ENCODE data around the gene PSMA7. TPM values are rescaled to one million over a fixed set of nuclear protein-coding genes. Genes with fewer than 3 reads are reported as not detected.

PSMA7 gene
- total RNA-seq, 4 donors from 2014 or later: 261 to 349 (median 304) TPM

DNA sequence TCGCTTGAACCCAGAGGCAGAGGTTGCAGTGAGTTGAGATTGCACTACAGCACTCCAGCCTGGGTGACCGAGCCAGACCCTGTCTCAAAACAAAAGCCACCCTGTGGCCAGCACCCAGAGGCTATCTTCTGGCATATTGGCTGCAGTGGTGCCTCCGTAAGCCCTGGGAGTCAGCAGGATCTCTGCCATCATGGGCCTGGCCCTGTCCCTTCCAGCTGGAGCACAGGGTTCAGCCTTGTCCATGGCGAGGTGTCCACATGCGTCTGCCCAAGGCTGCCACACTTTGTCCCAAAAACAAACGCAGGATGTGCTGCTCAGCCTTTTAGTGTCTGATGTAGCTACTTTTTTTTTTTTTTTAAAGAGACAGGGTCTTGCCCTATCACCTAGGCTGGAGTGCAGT, 24.3 kb upstream of the PSMA7 start:
- peaks cover 32 to 81% (median 71%) of the 10 kb centered on the region in 4 donors for H3K36me3 ChIP-seq
- intact Hi-C loops (cut with DNase I): no loop called here

DNA sequence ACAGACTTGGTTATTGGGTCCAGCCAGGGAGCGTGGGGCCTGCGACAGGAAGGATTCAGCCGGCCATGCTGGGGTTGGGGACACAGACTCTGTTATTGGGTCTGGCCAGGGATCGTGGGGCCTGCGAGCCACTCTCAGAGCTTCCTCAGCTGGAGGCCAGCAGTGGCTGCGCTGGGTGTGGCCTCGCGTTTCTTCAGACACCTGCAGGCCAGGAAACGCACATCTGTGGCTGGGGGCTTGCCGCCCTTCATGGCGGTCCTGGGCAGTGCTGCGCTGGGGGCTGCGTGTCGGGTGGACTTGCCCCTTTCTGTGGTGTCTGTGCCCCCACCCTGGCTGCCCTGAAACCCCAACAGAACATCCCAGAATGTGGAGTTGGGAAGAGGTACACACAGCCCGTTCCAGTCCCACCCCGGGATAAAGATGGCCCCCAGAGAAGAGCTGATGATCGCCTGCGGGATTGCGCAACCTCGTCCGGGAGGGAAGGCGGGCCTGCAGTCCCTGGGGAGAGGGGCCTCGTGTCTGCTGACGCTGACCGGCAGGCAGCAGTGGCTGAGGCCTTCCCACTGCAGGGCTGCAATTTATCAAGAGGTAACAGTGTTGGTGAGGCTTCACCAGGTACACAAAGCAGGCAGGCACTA, 22.7 kb upstream of the PSMA7 start:
- H3K27me3 ChIP-seq: no peaks in the 10 kb centered on the region
- H3K36me3 ChIP-seq: peaks cover 46 to 93% (median 85%) of the 10 kb centered on the region in 4 donors
- H3K27ac ChIP-seq (replicated peaks in 1 of 4): no peak overlapping the region
- TF ChIP-seq, protein P1, sequence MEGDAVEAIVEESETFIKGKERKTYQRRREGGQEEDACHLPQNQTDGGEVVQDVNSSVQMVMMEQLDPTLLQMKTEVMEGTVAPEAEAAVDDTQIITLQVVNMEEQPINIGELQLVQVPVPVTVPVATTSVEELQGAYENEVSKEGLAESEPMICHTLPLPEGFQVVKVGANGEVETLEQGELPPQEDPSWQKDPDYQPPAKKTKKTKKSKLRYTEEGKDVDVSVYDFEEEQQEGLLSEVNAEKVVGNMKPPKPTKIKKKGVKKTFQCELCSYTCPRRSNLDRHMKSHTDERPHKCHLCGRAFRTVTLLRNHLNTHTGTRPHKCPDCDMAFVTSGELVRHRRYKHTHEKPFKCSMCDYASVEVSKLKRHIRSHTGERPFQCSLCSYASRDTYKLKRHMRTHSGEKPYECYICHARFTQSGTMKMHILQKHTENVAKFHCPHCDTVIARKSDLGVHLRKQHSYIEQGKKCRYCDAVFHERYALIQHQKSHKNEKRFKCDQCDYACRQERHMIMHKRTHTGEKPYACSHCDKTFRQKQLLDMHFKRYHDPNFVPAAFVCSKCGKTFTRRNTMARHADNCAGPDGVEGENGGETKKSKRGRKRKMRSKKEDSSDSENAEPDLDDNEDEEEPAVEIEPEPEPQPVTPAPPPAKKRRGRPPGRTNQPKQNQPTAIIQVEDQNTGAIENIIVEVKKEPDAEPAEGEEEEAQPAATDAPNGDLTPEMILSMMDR (IDR thresholded peaks at IDR 0.05): no peak
- intact Hi-C loops (cut with DNase I): no loop called here
- DNase-seq (ENCODE audit: extremely low spot score): no peak
- no peaks in the 10 kb centered on the region for H3K4me1 ChIP-seq
- 98% methylated on average over 7 of the region's 25 CpGs for WGBS
- H3K9me3 ChIP-seq: no peaks in the 10 kb centered on the region
- H3K4me3 ChIP-seq: no peak overlapping the region

More for the DNA sequence above, 24.3 kb upstream of the PSMA7 start:
- peaks cover 0 to 2% (median 0%) of the 10 kb centered on the region in 4 donors for H3K4me1 ChIP-seq
- no peak for DNase-seq (ENCODE audit: extremely low spot score)
- H3K27ac ChIP-seq (replicated peaks in 1 of 4): no peak overlapping the region
- 78% methylated on average over 5 of the region's 6 CpGs for WGBS
- H3K9me3 ChIP-seq: no peaks in the 10 kb centered on the region
- H3K27me3 ChIP-seq: no peaks in the 10 kb centered on the region
- TF ChIP-seq EP300 (IDR thresholded peaks at IDR 0.05): no peak
- TF ChIP-seq, protein P1 (IDR thresholded peaks at IDR 0.05): no peak
- TF ChIP-seq POLR2AphosphoS5 (IDR thresholded peaks at IDR 0.05): no peak
- no peak for TF ChIP-seq POLR2A (IDR thresholded peaks at IDR 0.05; ENCODE audit: low read depth)
- no peak overlapping the region for H3K4me3 ChIP-seq

DNA sequence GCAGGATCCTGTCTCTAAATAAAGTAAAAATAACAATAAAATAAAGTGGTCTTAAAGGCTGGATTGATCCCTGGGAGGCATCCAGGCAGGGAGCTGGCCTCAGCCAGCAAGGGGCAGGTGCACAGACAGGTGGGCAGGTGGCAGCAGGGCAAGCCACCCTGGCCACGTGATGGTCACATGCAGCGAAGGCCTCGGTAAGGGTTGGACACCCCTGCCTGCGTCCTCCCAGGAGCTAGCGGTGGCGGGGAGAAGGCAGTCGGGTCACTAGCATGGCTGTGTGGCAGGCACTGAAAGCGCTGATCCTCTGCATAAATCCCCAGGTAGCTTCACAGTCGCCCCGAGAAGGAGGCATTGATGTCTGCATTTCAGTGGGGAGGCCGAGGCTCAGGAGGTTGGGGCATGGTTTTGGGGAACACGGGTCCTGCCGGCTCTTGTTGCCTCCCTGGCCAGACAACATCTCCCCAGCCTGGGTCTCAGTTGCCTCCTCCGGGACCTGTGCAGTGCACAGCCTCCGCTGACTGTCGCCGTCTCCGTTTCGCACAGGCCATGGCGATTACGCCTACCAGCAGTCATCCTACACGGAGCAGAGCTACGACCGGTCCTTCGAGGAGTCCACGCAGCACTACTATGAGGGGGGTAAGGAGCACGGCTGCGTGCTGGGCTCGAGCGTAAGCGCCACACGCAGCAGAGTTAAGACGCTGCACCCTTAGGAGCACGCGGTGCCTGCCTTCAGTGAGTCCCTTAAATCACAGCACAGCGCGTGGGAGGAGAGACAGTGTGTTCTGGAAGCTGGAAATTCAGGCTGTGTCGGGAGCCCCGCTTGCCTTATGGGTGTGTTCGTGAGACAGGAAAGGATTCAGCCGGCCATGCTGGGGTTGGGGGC, 21.9 kb upstream of the PSMA7 start:
- Histone ChIP-seq H3K27me3 (no peaks in the 10 kb centered on the region), H3K4me1 (no peaks in the 10 kb centered on the region), H3K27ac (replicated peaks in 1 of 4) (no peak overlapping the region), H3K9me3 (no peaks in the 10 kb centered on the region), H3K4me3 (no peak overlapping the region), H3K36me3 (peaks cover 50 to 95% (median 90%) of the 10 kb centered on the region in 4 donors)
- 94% methylated on average over 33 of the region's 41 CpGs for WGBS
- TF ChIP-seq POLR2A (IDR thresholded peaks at IDR 0.05; ENCODE audit: low read depth) (no peak), EP300 (IDR thresholded peaks at IDR 0.05) (no peak), POLR2AphosphoS5 (IDR thresholded peaks at IDR 0.05) (no peak)
- TF ChIP-seq, protein P1 (IDR thresholded peaks at IDR 0.05): no peak
- DNase-seq (ENCODE audit: extremely low spot score): no peak
- intact Hi-C loops (cut with DNase I): no loop called here

DNA sequence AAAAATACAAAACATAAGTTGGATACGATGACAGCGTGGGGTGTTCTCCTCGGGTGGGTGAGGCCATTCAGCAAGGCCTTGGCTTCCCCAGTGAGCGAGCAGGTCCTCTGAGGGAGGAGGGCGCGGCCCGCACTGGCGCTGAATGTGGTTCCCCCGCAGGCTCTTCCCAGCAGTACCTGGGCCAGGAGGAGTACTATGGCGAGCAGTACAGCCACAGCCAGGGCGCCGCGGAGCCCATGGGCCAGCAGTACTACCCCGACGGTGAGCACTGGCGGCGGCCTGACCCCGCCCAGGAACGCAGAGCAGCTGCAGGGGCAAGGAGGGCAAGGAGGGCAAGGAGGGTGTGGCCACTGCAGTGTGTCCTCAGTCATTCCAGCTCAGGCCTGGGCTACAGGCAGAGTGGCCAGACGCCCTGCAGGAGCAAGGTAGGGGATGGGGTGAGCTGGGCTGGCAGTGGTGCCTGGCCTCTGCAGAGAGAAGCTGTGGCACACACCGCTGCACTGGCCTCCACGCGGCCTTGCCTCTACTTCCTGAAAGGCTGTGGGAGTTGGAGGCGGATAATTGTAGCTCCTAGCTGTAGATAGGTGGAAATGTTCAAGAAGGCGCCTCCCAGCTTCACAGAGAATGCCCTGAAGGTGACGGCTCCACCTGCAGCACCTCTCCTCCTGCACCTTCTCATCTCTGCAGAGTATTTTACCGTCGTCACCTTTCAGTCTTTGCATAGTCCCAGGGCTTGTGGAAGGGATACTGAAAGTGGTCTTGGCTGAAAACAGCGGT, 21.0 kb upstream of the PSMA7 start:
- DNase-seq (ENCODE audit: extremely low spot score): no peak
- Histone ChIP-seq H3K4me3 (no peak overlapping the region), H3K4me1 (no peaks in the 10 kb centered on the region), H3K27me3 (no peaks in the 10 kb centered on the region), H3K27ac (replicated peaks in 1 of 4) (no peak overlapping the region), H3K9me3 (no peaks in the 10 kb centered on the region), H3K36me3 (peaks cover 50 to 93% (median 87%) of the 10 kb centered on the region in 4 donors)
- intact Hi-C loops (cut with DNase I): no loop called here
- TF ChIP-seq POLR2AphosphoS5 (IDR thresholded peaks at IDR 0.05): no peak
- TF ChIP-seq EP300 (IDR thresholded peaks at IDR 0.05): no peak
- TF ChIP-seq, protein P1 (IDR thresholded peaks at IDR 0.05): no peak
- TF ChIP-seq POLR2A (IDR thresholded peaks at IDR 0.05; ENCODE audit: low read depth): no peak
- 95% methylated on average over 18 of the region's 29 CpGs for WGBS
